ENCODE results near the gene ODAD4. TPM values are rescaled to one million over a fixed set of nuclear protein-coding genes. Genes with fewer than 3 reads are reported as not detected.

ODAD4 gene
- total RNA-seq, 1 donor from 2014 or later: 1.0 TPM

DNA sequence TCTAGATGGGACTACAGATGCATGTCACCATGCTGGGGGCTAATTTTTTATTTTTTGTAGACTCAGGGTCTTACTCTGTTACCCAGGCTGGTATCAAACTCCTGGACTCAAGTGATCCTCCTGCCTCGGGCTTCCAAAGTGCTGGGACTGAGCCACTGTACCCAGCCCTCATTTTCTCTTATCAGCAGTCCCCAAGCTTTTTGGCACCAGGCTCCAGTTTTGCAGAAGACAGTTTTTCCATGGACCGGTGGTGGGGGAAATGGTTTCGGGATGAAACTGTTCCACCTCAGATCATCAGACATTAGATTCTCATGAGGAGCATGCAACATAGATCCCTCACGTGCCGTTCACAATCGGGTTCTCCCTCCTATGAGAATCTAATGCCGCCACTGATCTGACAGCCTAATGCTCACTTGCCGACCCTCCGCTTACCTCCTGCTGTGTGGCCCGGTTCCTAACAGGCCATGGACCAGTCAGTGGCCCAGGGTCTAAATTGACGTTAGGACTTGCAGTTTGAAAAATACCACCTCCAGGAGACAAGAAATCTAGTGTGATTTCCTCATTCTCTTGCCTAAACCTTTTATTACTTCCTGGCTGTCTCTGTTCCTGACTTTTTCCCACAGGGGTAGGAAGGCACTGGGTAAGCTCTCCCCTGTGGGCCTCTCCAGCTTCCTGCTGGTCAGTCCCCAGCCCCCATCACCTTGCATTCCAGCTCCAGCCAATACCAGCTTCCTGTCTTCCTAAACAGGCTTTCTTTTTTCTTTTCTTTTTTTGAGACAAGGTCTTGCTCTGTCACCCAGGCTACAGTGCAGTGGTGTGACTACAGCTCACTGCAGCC lies 26.8 kb downstream of the ODAD4 start:
- no peak overlapping the region for H3K27ac ChIP-seq (ENCODE audit: low read depth, low read length)
- no peaks in the 10 kb centered on the region for H3K9me3 ChIP-seq (ENCODE audit: control insufficient read depth in 3 of 3, low read length in 3 of 3)
- no peaks in the 10 kb centered on the region for H3K36me3 ChIP-seq (ENCODE audit: control insufficient read depth in 3 of 3, insufficient read depth in 3 of 3, low read length in 3 of 3)

DNA sequence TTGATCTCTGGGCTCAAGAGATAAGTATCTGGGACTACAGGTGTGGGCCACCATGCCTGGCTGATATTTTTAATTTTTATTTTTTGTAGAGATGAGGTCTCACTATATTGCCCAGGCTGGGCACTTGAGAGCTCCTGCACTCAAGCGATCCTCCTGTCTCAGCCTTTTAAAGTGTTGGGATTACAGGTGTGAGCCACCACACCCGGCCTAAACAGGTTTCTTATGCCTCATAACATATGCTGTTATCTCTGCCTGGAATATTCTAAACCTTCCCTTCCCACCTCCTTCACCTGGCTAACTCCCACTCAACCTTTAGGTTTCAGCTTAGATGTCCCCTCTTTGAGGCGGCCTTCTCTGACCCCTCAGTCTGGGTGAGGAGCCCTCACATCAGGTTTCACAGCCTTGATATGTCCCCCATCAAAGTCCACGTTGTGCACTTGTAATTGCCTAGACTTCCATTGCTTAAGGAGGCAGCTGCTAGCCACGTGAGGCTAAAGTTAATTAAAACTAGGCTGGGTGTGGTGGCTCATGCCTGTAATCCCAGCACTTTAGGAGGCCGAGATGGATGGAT lies 27.5 kb downstream of the ODAD4 start:
- Histone ChIP-seq H3K27me3 (ENCODE audit: control insufficient read depth in 3 of 3, insufficient read depth in 3 of 3, low read length in 3 of 3) (no peaks in the 10 kb centered on the region), H3K4me3 (ENCODE audit: low read length in 3 of 3) (no peak overlapping the region), H3K9me3 (ENCODE audit: control insufficient read depth in 3 of 3, low read length in 3 of 3) (no peaks in the 10 kb centered on the region), H3K36me3 (ENCODE audit: control insufficient read depth in 3 of 3, insufficient read depth in 3 of 3, low read length in 3 of 3) (no peaks in the 10 kb centered on the region), H3K27ac (ENCODE audit: low read depth, low read length) (no peak overlapping the region), H3K9ac (ENCODE audit: low read depth in 1 of 3, low read length in 3 of 3) (no peak overlapping the region), H3K4me1 (ENCODE audit: control insufficient read depth in 3 of 3, insufficient read depth in 3 of 3, low read length in 3 of 3) (peaks cover 9 to 24% (median 21%) of the 10 kb centered on the region in 3 donors)

More for the DNA sequence above, 26.8 kb downstream of the ODAD4 start:
- Histone ChIP-seq H3K4me1 (ENCODE audit: control insufficient read depth in 3 of 3, insufficient read depth in 3 of 3, low read length in 3 of 3) (peaks cover 3 to 17% (median 14%) of the 10 kb centered on the region in 3 donors), H3K4me3 (ENCODE audit: low read length in 3 of 3) (no peak overlapping the region), H3K9ac (ENCODE audit: low read depth in 1 of 3, low read length in 3 of 3) (peak overlapping the region in 1 of 3 donors; percentile 16), H3K27me3 (ENCODE audit: control insufficient read depth in 3 of 3, insufficient read depth in 3 of 3, low read length in 3 of 3) (no peaks in the 10 kb centered on the region)

DNA sequence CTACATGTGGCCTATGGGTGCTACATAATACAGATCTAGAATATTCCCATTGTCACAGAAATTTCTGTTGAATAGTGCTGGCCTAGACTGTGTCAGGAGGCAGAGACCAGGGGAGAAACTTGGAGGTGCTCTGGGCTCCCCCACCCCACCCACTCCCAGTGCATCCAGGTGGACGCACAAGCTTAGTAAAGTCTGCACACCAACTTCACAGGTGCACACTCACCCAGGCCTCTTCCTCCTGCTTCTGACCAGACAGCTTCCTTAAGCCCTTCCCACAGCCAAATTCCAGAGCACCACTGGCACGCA lies 28.6 kb downstream of the ODAD4 start:
- no peak overlapping the region for H3K9ac ChIP-seq (ENCODE audit: low read depth in 1 of 3, low read length in 3 of 3)
- H3K4me1 ChIP-seq (ENCODE audit: control insufficient read depth in 3 of 3, insufficient read depth in 3 of 3, low read length in 3 of 3): peaks cover 11 to 25% (median 24%) of the 10 kb centered on the region in 3 donors

DNA sequence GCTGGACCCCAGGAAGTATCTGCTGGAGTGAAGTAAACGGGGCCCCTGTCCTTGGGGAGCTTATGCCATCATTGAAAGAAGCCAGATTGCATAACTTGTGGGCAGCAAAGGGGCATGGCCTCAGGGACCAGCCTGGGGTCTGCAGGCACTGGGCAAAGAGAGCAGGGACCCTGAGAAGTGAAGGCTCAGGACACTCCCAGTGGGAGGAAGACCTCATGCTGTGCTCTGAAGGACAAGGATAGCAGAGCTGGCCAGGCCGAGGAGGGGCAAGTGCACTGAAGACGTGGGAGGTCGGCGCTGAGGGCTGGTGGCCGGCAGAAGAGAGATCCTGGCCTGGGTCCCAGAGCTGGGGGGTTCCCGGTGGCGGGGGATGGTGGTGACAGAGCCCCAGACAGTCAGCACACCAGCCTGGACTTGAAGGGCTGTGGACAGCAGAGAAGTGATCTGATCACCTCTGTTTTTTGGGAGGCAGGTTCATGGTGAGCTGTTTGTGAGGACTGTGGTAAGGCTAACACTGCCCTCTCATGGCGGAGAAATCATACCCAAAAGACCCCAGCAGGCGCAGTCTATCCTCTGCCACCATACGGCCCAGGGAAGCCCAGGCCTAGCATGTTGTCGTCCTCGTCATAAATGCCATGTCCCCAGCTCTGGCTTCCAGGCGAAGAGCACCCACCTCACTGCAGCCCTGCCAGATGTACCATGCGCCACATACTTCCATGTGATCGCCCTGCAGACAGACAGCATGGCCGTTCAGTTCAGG lies 29.1 kb downstream of the ODAD4 start:
- no peak overlapping the region for H3K27ac ChIP-seq (ENCODE audit: low read depth, low read length)
- no peaks in the 10 kb centered on the region for H3K36me3 ChIP-seq (ENCODE audit: control insufficient read depth in 3 of 3, insufficient read depth in 3 of 3, low read length in 3 of 3)
- peak overlapping the region in 1 of 3 donors; percentile 72 for H3K9ac ChIP-seq (ENCODE audit: low read depth in 1 of 3, low read length in 3 of 3)
- H3K4me3 ChIP-seq (ENCODE audit: low read length in 3 of 3): no peak overlapping the region
- no peaks in the 10 kb centered on the region for H3K27me3 ChIP-seq (ENCODE audit: control insufficient read depth in 3 of 3, insufficient read depth in 3 of 3, low read length in 3 of 3)
- H3K9me3 ChIP-seq (ENCODE audit: control insufficient read depth in 3 of 3, low read length in 3 of 3): no peaks in the 10 kb centered on the region
- peaks cover 11 to 25% (median 24%) of the 10 kb centered on the region in 3 donors for H3K4me1 ChIP-seq (ENCODE audit: control insufficient read depth in 3 of 3, insufficient read depth in 3 of 3, low read length in 3 of 3)

More for the DNA sequence above, 28.6 kb downstream of the ODAD4 start:
- Histone ChIP-seq H3K36me3 (ENCODE audit: control insufficient read depth in 3 of 3, insufficient read depth in 3 of 3, low read length in 3 of 3) (no peaks in the 10 kb centered on the region), H3K9me3 (ENCODE audit: control insufficient read depth in 3 of 3, low read length in 3 of 3) (no peaks in the 10 kb centered on the region), H3K27ac (ENCODE audit: low read depth, low read length) (no peak overlapping the region), H3K4me3 (ENCODE audit: low read length in 3 of 3) (no peak overlapping the region), H3K27me3 (ENCODE audit: control insufficient read depth in 3 of 3, insufficient read depth in 3 of 3, low read length in 3 of 3) (no peaks in the 10 kb centered on the region)

DNA sequence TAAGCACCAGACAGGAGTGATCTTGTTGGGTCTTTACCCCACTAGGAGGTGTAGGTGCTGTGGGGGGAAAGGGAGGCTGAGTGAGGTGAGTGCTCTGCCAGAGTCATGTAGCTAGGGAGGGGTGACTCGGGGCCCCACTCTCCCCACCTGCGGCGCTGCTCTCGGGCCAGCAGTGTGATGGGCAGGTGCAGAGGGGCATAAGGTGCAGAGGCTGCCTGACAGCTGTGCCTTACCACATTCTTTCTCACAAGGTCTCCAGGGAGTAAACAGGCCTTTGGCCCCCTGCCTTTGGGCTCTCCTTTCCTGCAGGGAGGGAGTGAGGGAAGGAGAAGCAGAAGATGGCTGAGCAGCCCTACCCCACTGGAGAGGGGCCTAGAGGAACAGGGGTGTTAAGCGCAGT lies 31.7 kb downstream of the ODAD4 start:
- H3K27me3 ChIP-seq (ENCODE audit: control insufficient read depth in 3 of 3, insufficient read depth in 3 of 3, low read length in 3 of 3): no peaks in the 10 kb centered on the region
- no peak overlapping the region for H3K27ac ChIP-seq (ENCODE audit: low read depth, low read length)

DNA sequence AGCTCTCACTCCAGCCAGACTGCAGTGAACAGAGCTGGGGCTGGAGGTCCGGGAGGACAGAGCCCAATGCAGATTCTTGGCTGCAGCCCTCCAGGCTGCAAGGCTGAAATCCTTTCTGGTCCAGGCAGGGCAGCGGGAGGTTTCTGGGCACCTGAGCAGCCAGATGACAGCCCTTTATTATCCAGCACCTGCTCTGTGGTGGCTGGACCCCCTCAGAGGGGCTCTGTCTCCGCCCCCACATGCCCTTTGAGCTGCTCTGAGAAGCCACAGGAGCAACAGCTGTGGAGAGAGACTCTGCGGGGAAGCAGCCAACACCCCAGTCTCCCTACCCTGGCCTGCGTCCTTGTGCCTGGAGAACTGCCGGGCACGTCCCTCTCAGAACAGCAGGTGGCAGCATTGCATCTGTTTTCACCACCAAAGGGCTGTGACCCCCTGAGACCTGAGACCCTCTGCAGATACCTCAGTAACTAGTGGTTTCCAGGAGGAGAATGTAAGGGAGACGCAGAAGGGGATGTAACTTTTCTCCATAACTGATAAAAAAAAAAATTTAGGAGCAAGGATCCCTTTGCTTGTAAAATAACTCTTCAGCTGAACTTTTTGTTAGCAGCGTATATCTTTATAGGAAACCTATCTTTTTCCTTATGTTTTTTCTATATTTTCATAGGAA lies 32.5 kb downstream of the ODAD4 start:
- H3K9ac ChIP-seq (ENCODE audit: low read depth in 1 of 3, low read length in 3 of 3): peak overlapping the region in 2 of 3 donors; percentile 59 to 75
- peaks cover 30 to 44% (median 39%) of the 10 kb centered on the region in 3 donors for H3K4me1 ChIP-seq (ENCODE audit: control insufficient read depth in 3 of 3, insufficient read depth in 3 of 3, low read length in 3 of 3)
- H3K9me3 ChIP-seq (ENCODE audit: control insufficient read depth in 3 of 3, low read length in 3 of 3): no peaks in the 10 kb centered on the region
- H3K27ac ChIP-seq (ENCODE audit: low read depth, low read length): peak overlapping the region; percentile 55
- peak overlapping the region in 2 of 3 donors; percentile 13 to 14 for H3K4me3 ChIP-seq (ENCODE audit: low read length in 3 of 3)
- H3K36me3 ChIP-seq (ENCODE audit: control insufficient read depth in 3 of 3, insufficient read depth in 3 of 3, low read length in 3 of 3): peaks cover 0 to 3% (median 2%) of the 10 kb centered on the region in 3 donors
- no peaks in the 10 kb centered on the region for H3K27me3 ChIP-seq (ENCODE audit: control insufficient read depth in 3 of 3, insufficient read depth in 3 of 3, low read length in 3 of 3)

More for the DNA sequence above, 31.7 kb downstream of the ODAD4 start:
- Histone ChIP-seq H3K9ac (ENCODE audit: low read depth in 1 of 3, low read length in 3 of 3) (peak overlapping the region in 1 of 3 donors; percentile 75), H3K9me3 (ENCODE audit: control insufficient read depth in 3 of 3, low read length in 3 of 3) (no peaks in the 10 kb centered on the region), H3K36me3 (ENCODE audit: control insufficient read depth in 3 of 3, insufficient read depth in 3 of 3, low read length in 3 of 3) (no peaks in the 10 kb centered on the region), H3K4me3 (ENCODE audit: low read length in 3 of 3) (no peak overlapping the region), H3K4me1 (ENCODE audit: control insufficient read depth in 3 of 3, insufficient read depth in 3 of 3, low read length in 3 of 3) (peaks cover 23 to 36% (median 32%) of the 10 kb centered on the region in 3 donors)

DNA sequence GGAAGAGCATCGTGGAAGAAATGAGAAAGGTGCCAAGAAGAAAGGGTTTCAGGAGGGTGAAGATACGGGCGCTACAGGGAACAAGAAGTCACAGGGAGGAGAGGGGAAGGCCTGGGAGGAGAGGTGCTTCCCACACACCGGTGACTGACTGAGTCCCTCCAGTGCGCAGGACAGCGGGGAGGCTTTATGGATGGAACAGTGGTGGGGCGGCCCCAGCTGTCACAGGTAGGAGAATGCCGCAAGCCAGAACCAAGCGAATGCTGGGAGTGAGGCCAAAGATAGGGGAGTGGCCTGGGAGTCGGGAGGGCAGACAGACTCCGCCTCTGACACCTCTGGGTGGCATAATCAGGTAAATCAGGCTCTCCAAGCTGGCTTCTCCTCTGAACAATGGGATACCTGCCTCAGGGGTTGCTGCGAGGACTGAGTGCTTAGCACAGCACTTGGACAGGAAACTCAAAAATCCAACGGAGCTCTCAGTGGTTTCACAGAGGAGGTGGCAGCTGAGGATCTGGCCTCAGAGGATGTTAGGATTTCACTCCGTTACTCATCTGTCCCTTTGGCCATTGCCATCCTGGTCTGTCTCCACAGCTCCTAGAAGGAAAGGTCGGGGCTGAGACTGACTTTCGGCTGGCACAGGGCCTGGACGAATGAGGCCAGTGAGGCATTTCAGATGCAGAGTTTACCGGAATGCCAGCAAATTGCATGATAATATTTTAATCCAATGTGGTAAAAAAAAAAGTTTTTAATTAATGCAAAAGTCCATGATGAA lies 35.5 kb downstream of the ODAD4 start:
- Histone ChIP-seq H3K4me1 (ENCODE audit: control insufficient read depth in 3 of 3, insufficient read depth in 3 of 3, low read length in 3 of 3) (peaks cover 41 to 47% (median 45%) of the 10 kb centered on the region in 3 donors), H3K9me3 (ENCODE audit: control insufficient read depth in 3 of 3, low read length in 3 of 3) (no peaks in the 10 kb centered on the region), H3K36me3 (ENCODE audit: control insufficient read depth in 3 of 3, insufficient read depth in 3 of 3, low read length in 3 of 3) (peaks cover 9 to 17% (median 11%) of the 10 kb centered on the region in 3 donors), H3K9ac (ENCODE audit: low read depth in 1 of 3, low read length in 3 of 3) (peak overlapping the region; percentile 73 to 89 (median 74)), H3K27ac (ENCODE audit: low read depth, low read length) (peak overlapping the region; percentile 81), H3K4me3 (ENCODE audit: low read length in 3 of 3) (peak overlapping the region; percentile 76 to 83 (median 77)), H3K27me3 (ENCODE audit: control insufficient read depth in 3 of 3, insufficient read depth in 3 of 3, low read length in 3 of 3) (no peaks in the 10 kb centered on the region)

DNA sequence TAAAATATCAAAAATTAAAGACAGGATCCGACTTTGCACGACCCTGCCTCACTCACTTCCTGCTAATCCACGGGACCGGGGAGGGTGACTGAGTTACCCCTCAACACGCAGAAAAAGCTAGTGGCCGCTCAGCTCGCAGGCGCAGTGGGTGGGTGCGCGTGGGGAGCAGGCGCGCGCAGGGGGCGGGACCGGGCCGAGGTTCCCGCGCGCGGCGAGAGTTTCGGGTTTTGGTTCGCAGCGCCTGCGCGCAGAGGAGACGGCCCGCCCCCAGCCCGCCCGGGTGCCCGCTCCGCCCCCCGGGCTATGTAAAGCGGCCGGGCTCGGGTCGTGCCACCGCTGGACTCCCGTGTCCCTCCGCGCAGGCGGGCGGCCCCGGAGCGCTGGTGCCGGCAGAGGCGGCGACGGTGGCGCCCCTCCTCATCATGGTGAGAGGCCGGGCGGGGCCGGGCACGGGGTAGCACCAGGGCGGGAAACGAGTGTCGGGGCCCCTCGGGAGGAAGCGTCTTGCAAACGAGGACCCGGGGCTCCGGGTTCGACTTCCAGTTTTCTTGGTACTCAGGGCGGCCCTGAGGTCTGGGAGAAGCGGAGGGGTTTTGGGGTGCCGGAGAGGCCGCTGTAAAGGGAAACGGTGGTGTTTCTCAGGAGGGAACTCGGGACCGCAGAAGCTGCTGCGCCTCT lies 36.2 kb downstream of the ODAD4 start, which contains the start of gene CNP:
Gene CNP, plus strand, starts transcription at position 333 of the 678 bp plus-strand sequence. Its CDS starts 90 bp downstream, at position 423.
- Histone ChIP-seq H3K27me3 (ENCODE audit: control insufficient read depth in 3 of 3, insufficient read depth in 3 of 3, low read length in 3 of 3) (no peaks in the 10 kb centered on the region), H3K27ac (ENCODE audit: low read depth, low read length) (peak within 1 kb of the TSS; percentile 81), H3K36me3 (ENCODE audit: control insufficient read depth in 3 of 3, insufficient read depth in 3 of 3, low read length in 3 of 3) (peaks cover 9 to 18% (median 14%) of the 10 kb centered on the region in 3 donors), H3K9me3 (ENCODE audit: control insufficient read depth in 3 of 3, low read length in 3 of 3) (no peaks in the 10 kb centered on the region), H3K4me1 (ENCODE audit: control insufficient read depth in 3 of 3, insufficient read depth in 3 of 3, low read length in 3 of 3) (peaks cover 43 to 50% (median 48%) of the 10 kb centered on the region in 3 donors), H3K9ac (ENCODE audit: low read depth in 1 of 3, low read length in 3 of 3) (peak within 1 kb of the TSS; percentile 92 to 95 (median 92)), H3K4me3 (ENCODE audit: low read length in 3 of 3) (peak within 1 kb of the TSS; percentile 81 to 83 (median 82))

All from skeletal muscle tissue (tissue), 4 donors.